HG03139 (cell line): ENCODE data around the gene TTLL8.

ENCODE experiments used
- ATAC-seq: cut with Tn5 transposase; IDR thresholded peaks from one replicate; pipeline ENCODE4 v1.9.1; 2021; ENCODE audit not compliant: unreplicated experiment

Gene TTLL8

DNA sequence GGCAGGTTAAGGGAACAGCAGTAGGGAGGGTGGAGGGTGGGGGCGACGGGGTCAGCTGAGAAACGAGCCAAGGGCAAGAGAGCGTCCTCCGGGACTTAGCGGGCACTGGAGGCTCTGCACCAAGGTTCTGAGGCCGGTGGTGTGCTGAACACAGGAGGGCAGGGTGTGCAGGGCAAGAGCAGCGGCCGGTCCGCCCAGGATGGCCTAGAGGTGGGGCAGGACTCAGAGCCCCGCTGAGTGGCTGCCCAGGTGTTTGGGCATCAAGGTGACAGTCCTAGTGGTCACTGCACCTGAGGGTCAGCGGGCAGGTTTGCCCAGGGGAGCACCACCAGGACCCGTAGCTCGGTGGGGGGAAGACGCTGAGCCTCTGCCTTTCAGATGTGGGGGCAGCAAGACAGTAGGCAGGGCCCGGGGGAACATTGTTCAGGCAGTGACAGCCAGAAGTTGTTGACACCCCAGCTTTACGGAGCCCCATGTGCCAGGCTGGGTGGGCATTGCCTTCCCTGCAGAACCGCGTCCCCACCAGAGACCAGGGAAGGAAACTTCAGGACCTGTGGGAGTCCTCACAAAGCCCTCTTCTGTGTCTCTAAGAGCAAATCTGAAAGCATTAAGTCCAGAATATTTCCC is 4.5 kb upstream of the TTLL8 start:
- no peak for ATAC-seq

DNA sequence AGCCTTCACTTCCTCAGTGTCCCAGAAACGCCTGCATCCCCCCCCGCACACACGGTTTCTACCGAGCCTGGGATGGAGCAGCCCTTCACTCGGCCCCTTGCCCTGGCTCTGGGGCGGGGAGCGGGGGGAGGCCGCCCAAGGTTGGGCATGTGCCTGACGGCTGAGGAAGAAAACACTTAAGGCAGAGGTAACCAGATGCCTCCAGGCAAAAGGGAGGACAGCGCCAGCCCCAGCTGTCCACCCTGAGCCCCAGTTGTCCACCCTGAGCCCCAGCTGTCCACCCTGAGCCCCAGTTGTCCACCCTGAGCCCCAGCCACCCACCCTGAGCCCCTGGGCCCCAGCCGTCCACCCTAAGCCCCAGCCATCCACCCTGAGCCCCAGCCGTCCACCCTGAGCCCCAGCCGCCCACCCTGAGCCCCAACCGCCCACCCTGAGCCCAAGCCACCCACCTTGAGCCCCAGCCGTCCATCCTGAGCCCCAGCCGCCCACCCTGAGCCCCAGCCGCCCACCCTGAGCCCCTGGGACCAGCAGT is 3.8 kb upstream of the TTLL8 start:
- ATAC-seq: no peak

DNA sequence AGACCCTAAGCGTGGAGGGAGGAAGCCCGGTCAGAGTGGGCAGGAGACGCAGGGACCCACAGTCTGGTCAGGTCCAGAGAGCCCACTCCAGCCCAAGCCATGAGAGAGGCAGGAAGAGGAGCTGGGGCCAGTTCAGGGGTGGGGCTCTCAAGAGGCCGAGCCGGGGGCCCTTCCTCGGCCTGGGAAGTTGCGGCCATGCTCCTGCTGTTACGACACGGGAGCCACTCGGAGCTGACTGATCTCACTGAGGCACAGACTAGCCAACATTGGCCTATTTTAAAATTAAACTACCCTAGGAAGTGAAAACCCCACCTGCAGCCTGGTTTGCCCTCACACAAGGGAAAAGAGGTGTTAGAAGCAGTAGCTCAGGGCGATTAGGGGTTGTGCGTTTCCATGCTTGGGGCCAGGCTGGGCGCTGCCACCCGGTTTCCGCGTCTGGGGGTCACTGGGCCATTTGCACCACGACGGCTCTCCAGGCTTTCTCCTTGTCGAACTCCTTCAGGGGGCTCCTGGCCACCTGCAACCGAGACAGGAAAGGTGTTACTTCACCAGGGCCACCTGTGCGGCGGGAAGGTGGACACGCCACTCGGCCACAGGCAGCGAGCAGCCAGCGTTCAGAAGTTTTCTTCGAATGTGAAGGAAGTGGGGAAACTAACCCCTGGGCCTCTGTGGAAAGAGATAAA is 3.2 kb upstream of the TTLL8 start:
- ATAC-seq: no peak

DNA sequence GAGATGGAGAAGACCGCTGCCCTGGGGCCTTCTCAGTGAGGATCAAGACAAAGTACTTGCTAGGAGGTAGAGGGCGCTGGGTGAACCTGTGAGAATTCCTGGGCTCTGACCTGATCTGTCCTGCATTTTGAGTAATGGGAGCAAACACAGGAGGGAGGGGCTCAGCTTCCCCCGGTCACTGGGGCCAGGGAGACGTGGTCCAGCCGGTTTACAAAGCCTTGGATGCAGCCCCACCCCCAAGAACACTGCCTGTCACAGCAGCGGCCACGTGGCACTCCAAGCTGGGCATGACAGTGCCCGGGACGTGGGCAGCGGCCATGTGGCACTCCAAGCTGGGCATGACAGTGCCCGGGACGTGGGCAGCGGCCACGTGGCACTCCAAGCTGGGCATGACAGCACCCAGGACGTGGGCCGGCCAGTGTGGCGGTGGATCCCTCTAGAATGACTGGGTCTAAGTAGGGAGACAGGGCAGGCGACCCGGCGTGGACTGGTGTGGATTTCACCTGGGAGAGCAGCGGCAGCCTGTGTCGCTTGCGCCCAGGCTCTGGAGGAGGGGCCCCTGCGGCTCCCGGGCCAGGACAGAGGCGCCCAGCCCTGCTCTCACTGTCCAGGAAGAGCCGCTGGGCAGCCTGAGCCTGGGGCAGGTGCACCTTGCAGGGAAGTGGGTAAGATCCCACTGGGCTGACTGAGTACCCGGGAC is 2.5 kb upstream of the TTLL8 start:
- ATAC-seq: no peak

DNA sequence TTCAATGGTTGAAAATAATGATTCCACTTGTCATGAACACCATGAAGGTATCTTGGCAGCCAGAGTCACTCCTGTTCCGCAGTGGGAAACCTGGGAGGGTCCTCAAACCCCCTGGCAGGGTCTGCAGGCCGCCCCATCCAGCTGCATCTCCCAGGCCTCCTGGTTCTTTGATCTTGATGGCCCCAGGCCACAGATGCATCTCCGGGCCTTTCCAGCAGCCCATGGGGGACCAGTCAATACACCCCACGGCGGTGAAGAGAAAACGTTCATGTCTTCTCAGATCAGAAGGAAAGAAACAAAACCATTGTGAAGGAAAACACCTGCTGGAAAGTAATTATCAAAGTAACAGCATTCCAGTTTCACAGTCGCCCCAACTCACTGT is 1.8 kb upstream of the TTLL8 start:
- no peak for ATAC-seq

DNA sequence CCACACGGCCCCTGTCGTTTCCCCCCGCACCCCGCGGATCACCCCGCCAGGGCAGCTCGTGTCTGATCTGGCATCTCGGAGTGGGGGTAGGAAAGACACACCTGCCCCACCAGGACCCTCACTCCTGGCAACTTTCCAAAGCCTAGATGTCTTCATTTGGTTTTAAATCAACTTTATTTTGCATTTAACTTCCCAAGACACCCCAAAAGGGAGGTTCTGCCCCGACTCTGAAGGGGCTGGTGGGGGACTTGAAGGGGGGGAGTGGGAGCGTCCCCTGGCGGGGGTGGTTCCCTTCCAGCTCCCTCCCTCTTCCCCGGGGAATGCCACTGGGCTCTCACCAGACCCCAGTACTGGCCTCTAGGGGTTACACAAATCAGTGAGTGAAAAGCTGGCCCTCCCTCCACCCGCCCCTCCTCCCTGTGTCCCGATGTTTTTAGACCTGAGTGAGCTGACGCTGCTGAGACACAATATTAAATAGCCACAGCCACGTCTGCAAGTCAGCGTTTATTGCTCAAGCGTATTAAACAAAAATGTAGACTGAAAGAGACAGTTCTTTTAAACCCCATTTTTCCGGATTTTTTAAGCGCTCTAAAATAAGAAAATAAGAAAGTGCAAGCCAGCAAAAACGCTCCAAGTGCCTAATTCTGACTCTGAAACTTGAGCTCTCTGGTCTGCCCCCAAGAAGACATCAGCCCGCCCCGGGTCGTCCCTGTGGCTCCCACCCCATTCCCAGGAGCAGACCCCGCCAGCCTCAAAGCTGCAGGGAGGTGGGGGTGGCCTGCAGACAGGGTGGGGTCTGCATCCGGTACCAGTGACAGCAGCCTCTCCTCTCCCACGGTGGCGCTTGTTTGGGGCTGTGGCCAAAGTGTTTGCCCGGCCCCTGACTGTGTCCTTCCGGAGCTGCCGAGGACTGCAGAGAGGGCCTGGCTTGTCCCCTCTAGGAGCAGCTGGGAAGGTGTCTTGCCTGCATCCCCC is 1.1 kb upstream of the TTLL8 start:
- ATAC-seq: no peak

DNA sequence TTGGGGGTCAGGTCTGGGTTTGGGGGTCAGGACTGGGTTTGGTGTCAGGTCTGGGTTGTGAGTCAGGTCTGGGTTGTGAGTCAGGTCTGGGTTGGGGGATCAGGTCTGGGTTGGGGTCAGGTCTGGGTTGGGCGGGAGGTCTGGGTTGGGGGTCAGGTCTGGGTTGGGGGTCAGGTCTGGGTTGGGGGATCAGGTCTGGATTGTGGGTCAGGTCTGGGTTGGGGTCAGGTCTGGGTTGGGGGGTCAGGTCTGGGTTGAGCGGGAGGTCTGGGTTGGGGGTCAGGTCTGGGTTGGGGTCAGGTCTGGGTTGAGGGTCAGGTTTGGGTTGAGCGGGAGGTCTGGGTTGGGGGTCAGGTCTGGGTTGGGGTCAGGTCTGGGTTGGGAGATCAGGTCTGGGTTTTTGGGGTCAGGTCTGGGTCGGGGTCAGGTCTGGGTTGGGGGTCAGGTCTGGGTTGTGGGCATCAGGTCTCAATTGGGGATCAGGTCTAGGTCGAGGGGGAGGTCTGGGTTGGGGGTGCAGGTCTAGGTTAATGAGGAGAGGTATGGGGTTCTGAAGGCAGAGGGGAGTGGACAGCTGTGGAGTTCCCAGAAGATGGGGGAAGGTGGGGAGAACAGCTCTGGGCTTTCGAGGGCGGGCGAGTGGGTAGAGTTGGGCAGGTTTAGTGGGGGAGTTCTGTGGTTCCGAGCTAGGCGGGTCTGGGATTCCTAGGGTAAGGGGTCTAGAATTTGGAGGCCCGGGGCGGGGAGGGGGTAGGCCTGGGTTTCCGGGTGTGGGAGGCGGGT is 629 bp downstream of the TTLL8 start:
- ATAC-seq: no peak

DNA sequence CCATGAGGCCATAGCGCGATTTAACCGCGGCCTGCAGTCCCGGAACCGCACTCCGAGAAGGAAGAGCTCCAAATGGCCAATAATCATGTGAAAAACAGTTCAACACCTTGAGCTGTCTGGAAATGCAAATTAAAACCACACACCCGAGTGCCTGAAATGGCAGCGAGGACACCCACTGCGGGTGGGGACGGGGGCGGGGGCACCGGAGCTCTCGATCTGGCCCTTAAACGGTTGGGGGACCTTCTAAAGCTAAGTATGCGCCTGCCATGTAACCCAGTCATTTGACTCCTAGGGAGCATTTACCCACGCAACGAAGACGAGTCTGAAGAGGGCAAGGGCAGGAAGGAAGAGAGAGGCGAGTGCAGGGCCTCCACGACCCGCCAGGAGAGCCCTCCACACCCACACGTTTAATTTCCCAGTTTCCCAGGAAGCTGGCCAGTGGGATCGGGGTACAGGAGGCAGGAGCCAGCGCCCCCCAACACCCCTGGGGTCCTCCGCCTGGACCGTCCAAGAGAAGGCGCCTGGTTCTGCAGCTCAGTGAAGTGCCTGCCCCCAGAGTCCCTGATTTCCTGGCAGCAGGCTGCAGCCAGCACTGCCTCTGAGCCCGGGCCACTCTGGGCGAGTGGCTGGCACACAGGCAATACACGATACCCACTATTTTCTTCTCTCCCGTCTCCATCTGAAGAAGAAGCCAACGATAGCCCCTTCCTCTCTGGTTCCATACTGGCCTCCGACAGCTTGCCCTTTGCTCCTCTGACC is 1.7 kb downstream of the TTLL8 start:
- ATAC-seq: no peak

DNA sequence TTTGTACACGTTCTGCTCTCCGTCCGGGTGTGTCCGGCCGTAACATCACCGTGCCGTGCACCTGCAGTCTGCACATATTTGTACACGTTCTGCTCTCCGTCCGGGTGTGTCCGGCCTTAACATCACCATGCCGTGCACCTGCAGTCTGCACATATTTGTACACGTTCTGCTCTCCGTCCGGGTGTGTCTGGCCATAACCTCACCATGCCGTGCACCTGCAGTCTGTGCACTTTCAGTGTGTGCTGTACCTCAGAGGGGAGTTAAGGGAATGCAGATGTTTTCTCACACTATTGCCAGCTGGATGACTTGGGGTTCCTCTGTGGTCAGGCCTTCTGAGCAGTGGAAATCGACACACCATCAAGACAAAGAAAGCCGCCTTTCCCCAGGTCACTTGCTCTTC is 4.2 kb downstream of the TTLL8 start:
- no peak for ATAC-seq

DNA sequence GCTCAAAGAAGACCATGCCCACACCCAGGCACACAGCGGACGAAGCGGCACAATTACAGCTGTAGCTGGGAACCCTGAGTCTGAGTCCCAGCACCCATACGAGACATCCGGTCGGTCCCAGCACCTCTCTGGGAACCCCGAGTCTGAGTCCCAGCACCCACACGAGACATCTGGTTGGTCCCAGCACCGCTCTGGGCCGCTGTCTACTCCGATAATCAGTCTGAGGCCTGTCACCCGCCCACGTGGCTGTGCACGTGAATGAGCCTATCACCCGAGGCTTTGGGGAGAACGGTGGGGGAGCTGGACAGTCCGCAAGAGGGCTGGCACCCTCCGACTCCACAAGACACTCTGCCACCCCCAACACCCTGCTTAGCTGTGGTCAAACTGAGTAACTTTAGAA is 6.2 kb downstream of the TTLL8 start:
- ATAC-seq: no peak

DNA sequence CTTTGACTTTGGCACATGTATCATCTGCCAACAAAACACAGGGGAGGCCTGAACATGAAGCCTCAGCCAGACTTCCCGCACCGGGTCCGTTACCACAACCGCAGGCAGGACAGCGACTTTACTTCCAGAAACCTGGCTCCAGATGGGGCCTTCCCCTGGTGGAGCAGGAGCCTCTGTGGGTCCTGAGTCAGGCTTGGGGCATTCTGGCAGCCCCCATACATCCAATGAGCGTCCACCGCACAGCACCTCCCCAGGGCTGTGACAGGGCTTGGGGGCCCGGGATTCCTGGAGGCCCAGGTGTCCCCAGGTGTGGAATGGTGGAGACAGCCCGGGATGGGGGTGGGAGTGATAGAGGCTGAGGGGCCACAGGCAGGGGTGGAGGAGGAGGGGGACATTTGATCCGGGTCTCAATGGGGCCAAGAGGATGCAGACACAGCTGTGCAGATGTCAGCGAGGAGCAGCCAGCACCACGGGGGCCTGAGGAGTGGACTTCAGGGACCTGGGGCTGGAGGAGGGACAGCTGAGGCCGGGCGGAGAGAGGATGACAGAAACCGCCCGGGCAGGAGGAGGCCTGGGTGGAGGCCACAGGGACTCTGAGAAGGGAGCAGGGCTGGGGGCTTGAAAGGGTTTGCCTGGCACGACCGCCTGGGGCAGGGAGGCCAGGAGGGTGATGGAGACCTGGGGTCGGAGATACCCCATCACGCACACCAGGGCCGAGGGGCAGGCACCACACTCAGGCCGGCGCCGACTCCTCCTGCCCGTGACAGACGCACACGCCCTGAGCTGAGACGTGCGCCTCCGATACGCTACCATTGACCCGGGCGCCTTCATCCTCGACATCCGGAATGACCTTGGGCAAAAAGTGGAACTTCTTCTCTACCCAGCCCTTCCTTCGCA is 8.6 kb downstream of the TTLL8 start:
- no peak for ATAC-seq

DNA sequence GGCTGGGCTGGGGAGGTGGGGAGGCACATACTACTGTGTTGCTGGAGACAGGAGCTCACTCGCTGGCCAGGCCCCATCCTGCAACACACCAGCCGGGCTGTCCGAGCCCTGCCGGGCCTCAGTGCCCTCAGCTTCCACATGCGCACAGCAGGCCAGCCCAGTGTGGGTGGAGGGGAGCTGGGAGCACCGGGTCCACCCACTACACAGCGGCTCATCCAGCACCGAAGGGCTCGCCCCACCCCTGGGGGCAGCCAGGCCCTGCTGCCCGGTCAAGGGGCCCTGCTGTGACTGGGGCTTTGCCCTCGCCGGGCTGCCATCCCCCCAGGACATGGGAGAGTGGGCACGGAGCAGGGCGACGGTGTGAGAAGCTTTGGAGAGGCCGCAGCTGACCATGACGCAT is 9.3 kb downstream of the TTLL8 start:
- ATAC-seq: no peak

DNA sequence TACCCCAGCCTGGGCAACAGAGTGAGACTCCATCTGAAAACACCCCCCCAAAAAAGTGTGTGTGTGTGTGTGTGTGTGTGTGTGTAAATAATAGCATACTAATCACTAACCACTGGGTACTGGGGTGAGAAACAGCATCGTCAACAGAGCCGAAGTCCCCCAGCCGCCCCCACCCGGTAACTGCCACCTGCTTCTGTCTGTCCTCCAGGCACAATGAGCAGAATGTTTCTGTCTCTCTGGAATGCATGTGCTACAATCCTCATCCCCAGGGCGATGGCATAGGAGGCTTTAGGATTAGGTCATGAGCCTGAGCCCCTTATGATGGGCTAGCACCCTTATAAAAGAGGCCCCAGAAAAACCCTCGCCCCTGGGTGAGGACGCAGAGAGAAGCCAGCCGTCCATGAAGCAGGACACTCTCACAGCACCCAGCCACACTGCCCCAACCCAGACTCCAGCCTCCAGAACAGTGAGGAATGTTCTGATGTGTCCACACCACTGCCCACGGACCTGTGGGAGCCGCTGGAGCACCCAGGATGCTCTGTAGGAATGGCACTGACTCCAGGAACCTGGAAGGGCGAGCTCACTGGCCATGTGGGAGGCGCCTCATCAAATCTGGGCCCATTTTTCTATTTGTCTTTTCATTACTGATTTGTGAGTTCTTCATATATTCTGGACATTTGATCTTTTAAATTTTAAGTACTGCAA is 9.9 kb downstream of the TTLL8 start:
- no peak for ATAC-seq

DNA sequence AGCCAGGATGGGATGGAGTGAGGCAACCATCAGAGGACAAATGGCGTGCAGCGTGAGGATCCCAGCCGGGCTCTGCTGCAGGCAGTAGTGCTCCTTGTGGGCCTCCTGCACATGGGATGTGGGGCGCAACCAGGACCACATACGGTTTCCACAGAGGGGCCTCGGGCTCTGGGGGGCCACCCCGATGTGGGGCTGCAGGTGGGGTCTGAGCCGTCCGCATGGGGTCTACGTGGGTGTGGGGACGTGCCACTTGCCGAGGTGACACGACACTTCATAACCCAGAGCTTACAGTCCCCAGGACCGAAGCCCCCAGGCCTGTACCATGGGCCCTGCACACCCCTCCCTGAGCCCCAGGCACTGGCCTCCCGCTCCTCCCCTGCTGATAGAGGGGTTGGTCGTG is 10.8 kb downstream of the TTLL8 start:
- ATAC-seq: no peak

DNA sequence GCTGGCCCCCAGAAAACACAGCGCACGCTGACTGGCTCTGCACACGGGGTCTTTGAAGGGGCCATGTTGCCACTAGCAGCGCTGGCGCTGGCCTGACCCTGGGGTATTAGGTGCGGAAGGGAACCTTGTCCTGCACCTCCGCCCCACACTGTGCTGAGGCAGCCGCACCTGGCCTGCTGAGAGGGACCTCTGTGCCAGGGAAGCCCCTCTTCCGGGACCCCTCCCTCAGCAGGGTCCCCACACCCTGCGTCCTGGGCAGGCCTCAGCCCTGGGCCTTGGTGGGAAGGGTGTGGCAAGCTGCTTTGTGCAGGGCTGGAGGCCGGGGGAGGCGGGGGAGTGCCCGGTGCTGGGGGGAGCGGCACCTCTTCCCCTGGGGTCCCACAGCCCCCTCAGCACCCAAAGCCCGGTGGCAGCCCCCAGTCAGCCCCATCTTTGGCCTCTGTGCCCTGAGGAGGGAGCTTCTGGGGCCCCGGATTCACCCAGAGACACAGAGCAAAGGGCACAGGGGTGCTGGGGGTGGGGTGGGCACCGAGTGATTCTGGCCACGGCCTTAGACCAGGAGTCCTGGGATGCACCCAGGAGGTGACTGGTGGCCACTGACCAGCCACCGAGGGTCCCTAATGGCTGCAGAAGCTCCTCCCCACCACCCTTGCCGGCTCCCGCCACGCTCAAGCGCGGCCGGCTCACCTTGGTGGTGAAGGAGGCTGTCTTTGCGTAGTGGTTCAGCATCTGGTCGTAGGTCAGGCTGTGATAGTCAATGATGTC is 11.4 kb downstream of the TTLL8 start:
- no peak for ATAC-seq

DNA sequence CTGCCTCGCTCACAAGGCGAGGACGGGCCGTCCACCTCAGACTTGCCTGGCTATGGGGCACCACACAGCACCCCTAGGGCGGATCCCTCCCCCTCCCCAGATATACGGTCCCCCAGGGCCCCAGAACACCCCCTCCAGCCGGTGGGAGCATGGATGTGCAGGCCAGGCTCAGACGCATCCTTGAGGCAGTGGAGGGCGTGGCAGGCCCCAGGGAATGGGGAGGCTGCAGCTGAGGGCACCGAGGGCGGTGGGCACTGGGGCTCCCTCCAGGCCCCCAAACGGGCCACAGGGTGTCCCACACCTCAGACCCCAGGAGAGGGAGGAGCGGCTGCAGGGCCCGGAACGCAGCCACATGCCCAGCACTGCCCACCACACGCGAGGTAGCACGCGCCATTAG is 12.1 kb downstream of the TTLL8 start:
- ATAC-seq: no peak
